ENCODE data around the gene FABP7. TPM values are rescaled to one million over a fixed set of nuclear protein-coding genes. Genes with fewer than 3 reads are reported as not detected.

The FABP7 gene
- total and polyA plus RNA-seq, 2 of the 13 experiments (the other 11 are each of a cell fraction or from before 2014, with no cell fraction given) = not detected

- TF ChIP-seq CEBPZ (IDR thresholded peaks at IDR 0.05; ENCODE audit: low read length) (no peak), ZFP82 (CRISPR knock-in tag; IDR thresholded peaks at IDR 0.05; ENCODE audit: borderline replicate concordance) (peak; percentile 32; the same call in 1 of the 2 replicates), ZNF547 (CRISPR knock-in tag; IDR thresholded peaks at IDR 0.05) (peak; percentile 94), CHD4 (IDR thresholded peaks at IDR 0.05; ENCODE audit: borderline replicate concordance, low read length) (no peak), ZNF558 (CRISPR knock-in tag; IDR thresholded peaks at IDR 0.05; ENCODE audit: borderline replicate concordance) (no peak), ZNF251 (CRISPR knock-in tag; IDR thresholded peaks at IDR 0.05) (no peak), MIXL1 (CRISPR knock-in tag; IDR thresholded peaks at IDR 0.05) (peak; percentile 60; the same call in 1 of the 2 replicates)
- TF ChIP-seq, protein P1, sequence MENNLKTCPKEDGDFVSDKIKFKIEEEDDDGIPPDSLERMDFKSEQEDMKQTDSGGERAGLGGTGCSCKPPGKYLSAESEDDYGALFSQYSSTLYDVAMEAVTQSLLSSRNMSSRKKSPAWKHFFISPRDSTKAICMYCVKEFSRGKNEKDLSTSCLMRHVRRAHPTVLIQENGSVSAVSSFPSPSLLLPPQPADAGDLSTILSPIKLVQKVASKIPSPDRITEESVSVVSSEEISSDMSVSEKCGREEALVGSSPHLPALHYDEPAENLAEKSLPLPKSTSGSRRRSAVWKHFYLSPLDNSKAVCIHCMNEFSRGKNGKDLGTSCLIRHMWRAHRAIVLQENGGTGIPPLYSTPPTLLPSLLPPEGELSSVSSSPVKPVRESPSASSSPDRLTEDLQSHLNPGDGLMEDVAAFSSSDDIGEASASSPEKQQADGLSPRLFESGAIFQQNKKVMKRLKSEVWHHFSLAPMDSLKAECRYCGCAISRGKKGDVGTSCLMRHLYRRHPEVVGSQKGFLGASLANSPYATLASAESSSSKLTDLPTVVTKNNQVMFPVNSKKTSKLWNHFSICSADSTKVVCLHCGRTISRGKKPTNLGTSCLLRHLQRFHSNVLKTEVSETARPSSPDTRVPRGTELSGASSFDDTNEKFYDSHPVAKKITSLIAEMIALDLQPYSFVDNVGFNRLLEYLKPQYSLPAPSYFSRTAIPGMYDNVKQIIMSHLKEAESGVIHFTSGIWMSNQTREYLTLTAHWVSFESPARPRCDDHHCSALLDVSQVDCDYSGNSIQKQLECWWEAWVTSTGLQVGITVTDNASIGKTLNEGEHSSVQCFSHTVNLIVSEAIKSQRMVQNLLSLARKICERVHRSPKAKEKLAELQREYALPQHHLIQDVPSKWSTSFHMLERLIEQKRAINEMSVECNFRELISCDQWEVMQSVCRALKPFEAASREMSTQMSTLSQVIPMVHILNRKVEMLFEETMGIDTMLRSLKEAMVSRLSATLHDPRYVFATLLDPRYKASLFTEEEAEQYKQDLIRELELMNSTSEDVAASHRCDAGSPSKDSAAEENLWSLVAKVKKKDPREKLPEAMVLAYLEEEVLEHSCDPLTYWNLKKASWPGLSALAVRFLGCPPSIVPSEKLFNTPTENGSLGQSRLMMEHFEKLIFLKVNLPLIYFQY (CRISPR knock-in tag; IDR thresholded peaks at IDR 0.05; ENCODE audit: borderline replicate concordance) = no peak
- TF ChIP-seq, protein P2, sequence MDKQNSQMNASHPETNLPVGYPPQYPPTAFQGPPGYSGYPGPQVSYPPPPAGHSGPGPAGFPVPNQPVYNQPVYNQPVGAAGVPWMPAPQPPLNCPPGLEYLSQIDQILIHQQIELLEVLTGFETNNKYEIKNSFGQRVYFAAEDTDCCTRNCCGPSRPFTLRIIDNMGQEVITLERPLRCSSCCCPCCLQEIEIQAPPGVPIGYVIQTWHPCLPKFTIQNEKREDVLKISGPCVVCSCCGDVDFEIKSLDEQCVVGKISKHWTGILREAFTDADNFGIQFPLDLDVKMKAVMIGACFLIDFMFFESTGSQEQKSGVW (CRISPR knock-in tag; IDR thresholded peaks at IDR 0.05; ENCODE audit: borderline replicate concordance) = peak; percentile 87; the same call in 1 of the 2 replicates
- TF ChIP-seq, protein P3, sequence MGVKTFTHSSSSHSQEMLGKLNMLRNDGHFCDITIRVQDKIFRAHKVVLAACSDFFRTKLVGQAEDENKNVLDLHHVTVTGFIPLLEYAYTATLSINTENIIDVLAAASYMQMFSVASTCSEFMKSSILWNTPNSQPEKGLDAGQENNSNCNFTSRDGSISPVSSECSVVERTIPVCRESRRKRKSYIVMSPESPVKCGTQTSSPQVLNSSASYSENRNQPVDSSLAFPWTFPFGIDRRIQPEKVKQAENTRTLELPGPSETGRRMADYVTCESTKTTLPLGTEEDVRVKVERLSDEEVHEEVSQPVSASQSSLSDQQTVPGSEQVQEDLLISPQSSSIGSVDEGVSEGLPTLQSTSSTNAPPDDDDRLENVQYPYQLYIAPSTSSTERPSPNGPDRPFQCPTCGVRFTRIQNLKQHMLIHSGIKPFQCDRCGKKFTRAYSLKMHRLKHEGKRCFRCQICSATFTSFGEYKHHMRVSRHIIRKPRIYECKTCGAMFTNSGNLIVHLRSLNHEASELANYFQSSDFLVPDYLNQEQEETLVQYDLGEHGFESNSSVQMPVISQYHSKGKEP (CRISPR knock-in tag; IDR thresholded peaks at IDR 0.05) = no peak
- TF ChIP-seq, protein P4, sequence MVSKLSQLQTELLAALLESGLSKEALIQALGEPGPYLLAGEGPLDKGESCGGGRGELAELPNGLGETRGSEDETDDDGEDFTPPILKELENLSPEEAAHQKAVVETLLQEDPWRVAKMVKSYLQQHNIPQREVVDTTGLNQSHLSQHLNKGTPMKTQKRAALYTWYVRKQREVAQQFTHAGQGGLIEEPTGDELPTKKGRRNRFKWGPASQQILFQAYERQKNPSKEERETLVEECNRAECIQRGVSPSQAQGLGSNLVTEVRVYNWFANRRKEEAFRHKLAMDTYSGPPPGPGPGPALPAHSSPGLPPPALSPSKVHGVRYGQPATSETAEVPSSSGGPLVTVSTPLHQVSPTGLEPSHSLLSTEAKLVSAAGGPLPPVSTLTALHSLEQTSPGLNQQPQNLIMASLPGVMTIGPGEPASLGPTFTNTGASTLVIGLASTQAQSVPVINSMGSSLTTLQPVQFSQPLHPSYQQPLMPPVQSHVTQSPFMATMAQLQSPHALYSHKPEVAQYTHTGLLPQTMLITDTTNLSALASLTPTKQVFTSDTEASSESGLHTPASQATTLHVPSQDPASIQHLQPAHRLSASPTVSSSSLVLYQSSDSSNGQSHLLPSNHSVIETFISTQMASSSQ (IDR thresholded peaks at IDR 0.05; ENCODE audit: low read depth) = no peak
- TF ChIP-seq, protein P4 (CRISPR knock-in tag; IDR thresholded peaks at IDR 0.05; ENCODE audit: borderline replicate concordance) = peak; percentile 81
These were observed 9.9 kb downstream of the FABP7 start, which contains the start of gene SMPDL3A (continued) for GRCh38 chr6:122789182-122790027.
